Osteoblast (primary cell): ENCODE measurements around the gene KCTD13. TPM values are rescaled to one million over a fixed set of nuclear protein-coding genes. Genes with fewer than 3 reads are reported as not detected.

Experiments used
- DNase-seq: peaks from one replicate; pipeline ENCODE4 v3.0.0; 2011; ENCODE audit warnings: low spot score, mixed read lengths; ENCODE audit not compliant: insufficient read length; ENCODE audit errors: missing footprints
- H2AFZ ChIP-seq: 2 replicates; pipeline ENCODE4 v1.6.0; 2011; ENCODE audit warnings: mild to moderate bottlenecking, low read length
- H3K27ac ChIP-seq: 2 replicates; pipeline ENCODE4 v1.5.1; 2011; ENCODE audit warnings: mild to moderate bottlenecking, low read depth, low read length, moderate library complexity
- H3K27me3 ChIP-seq: 2 replicates; pipeline ENCODE4 v1.6.0; 2012; ENCODE audit warnings: mild to moderate bottlenecking, control low read depth, inconsistent platforms, low read length, moderate library complexity; ENCODE audit not compliant: insufficient read depth
- H3K36me3 ChIP-seq: 2 replicates; pipeline ENCODE4 v1.5.1; 2011; ENCODE audit warnings: mild to moderate bottlenecking, low read length, control low read depth, moderate library complexity; ENCODE audit not compliant: insufficient read depth
- H3K4me1 ChIP-seq: 2 replicates; pipeline ENCODE4 v1.5.1; 2011; ENCODE audit warnings: mild to moderate bottlenecking, low read length, control low read depth, moderate library complexity; ENCODE audit not compliant: insufficient read depth
- H3K4me2 ChIP-seq: 2 replicates; pipeline ENCODE4 v1.6.0; 2011; ENCODE audit warnings: mild to moderate bottlenecking, low read length; ENCODE audit not compliant: insufficient read depth
- H3K4me3 ChIP-seq: fragments of 200-600 bp; sonication (generic); 3 replicates; pipeline ENCODE4 v1.5.1; 2012; ENCODE audit warnings: mild to moderate bottlenecking, low read length, inconsistent platforms; ENCODE audit not compliant: insufficient read depth
- H3K79me2 ChIP-seq: 2 replicates; pipeline ENCODE4 v1.6.0; 2012; ENCODE audit warnings: mild to moderate bottlenecking, low read length, control low read depth, inconsistent platforms; ENCODE audit not compliant: insufficient read depth
- H3K9me3 ChIP-seq: 2 replicates; pipeline ENCODE4 v1.5.1; 2011; ENCODE audit warnings: low read depth, low read length, control low read depth
- H4K20me1 ChIP-seq: 2 replicates; pipeline ENCODE4 v1.6.0; 2012; ENCODE audit warnings: mild to moderate bottlenecking, low read length, control low read depth; ENCODE audit not compliant: insufficient read depth
- CTCF ChIP-seq: IDR thresholded peaks from 2 replicates; pipeline ENCODE4 v1.5.1; 2011; ENCODE audit warnings: mild to moderate bottlenecking, low read depth, low read length, moderate library complexity; ENCODE audit errors: extremely low read depth
- total RNA-seq: library from RNA; depleted of rRNA; stranded (reverse); fragments of >200 nt; gene quantifications from 2 replicates; pipeline ENCODE4 v1.2.3, GENCODE V29; 2012

Gene KCTD13
- total RNA-seq, 1 donor = 11.9 TPM

GRCh38 chr16:29958756-29959155, 32.7 kb upstream of the KCTD13 start:
- Histone ChIP-seq H3K36me3 (no peaks in the 10 kb centered on the region), H3K9me3 (no peaks in the 10 kb centered on the region), H3K4me2 (no peak overlapping the region), H4K20me1 (no peaks in the 10 kb centered on the region), H3K4me3 (no peak overlapping the region), H3K27me3 (no peaks in the 10 kb centered on the region), H3K4me1 (peaks cover 9% of the 10 kb centered on the region), H2AFZ (no peak overlapping the region), H3K27ac (no peak overlapping the region), H3K79me2 (peaks cover 4% of the 10 kb centered on the region)
- no peak for DNase-seq
- TF ChIP-seq CTCF = no peak

DNA sequence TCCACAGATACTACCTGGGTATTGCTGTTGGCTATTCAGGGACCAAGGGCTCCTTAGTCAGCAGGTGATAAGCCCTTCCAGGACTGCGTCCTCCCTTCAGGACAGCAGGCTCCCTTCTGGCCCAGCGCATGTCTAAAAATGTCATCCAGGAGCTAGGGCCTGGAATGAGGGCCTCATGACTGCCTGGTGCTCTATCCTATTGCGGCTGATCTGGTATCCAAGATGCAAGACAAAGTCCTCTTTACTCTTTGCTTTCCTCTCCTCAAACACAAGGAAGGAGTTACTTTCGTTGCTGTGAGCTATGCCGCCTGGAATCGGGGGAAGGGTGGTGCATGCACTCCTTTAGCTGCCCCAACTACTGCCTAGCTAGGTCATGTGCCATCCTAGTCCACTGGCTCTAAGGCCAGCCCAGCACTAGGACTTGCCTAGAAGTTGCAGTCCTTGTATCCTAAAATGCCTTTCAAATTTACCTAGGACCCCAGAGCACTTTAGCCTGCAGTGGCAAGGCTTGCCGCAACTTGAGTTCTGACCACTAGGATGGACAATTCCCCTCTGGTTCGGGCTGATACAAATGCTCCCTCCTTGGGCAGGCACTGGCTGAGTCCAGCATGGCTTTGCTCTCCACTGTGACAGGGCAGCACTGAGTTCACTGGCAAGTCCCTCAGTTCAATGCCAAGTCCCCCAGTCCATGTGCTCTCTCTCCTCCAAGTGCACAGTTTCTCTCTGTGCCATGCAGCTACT, 25.8 kb upstream of the KCTD13 start:
- TF ChIP-seq CTCF = no peak
- H3K4me2 ChIP-seq = no peak overlapping the region
- no peaks in the 10 kb centered on the region for H3K27me3 ChIP-seq
- H3K27ac ChIP-seq = no peak overlapping the region
- no peak for DNase-seq
- no peak overlapping the region for H2AFZ ChIP-seq
- H3K36me3 ChIP-seq = no peaks in the 10 kb centered on the region
- H4K20me1 ChIP-seq = no peaks in the 10 kb centered on the region
- H3K9me3 ChIP-seq = no peaks in the 10 kb centered on the region
- H3K79me2 ChIP-seq = no peaks in the 10 kb centered on the region
- no peaks in the 10 kb centered on the region for H3K4me1 ChIP-seq
- H3K4me3 ChIP-seq = no peak overlapping the region

DNA sequence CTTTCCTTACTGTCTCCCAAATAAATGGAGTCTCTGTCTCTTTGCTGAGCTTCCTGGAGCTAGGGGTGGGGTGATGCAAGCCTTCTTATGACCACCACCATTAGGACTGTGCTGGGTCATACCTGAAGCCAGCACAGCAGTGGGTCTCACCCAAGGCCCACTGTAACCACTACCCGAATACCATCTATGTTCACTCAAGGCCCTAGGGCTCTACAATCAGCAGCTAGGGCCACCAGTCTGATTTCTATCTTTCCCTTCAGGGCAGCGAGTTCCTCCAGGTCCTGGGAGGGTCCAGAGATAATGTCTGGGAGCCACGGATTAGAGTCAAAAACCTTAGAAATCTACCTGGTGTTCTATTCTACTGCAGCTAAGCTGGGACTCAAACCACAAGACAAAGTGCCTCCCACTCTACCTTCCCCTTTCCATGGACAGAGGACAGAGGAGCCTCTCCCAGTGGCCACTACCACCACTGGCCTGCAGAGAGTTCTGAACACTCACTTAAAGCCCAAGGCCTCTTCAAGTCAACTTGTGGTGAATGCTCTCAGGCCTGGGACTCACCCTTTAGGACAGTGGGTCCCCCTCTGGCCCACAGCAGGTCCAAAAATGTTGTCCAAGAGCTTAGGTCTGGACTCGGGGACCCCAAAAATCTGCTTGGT, 24.9 kb upstream of the KCTD13 start:
- DNase-seq = no peak
- Histone ChIP-seq H3K9me3 (no peaks in the 10 kb centered on the region), H4K20me1 (no peaks in the 10 kb centered on the region), H3K79me2 (no peaks in the 10 kb centered on the region), H2AFZ (no peak overlapping the region), H3K36me3 (no peaks in the 10 kb centered on the region), H3K4me3 (no peak overlapping the region), H3K27me3 (no peaks in the 10 kb centered on the region), H3K27ac (no peak overlapping the region), H3K4me1 (no peaks in the 10 kb centered on the region), H3K4me2 (no peak overlapping the region)
- no peak for TF ChIP-seq CTCF

DNA sequence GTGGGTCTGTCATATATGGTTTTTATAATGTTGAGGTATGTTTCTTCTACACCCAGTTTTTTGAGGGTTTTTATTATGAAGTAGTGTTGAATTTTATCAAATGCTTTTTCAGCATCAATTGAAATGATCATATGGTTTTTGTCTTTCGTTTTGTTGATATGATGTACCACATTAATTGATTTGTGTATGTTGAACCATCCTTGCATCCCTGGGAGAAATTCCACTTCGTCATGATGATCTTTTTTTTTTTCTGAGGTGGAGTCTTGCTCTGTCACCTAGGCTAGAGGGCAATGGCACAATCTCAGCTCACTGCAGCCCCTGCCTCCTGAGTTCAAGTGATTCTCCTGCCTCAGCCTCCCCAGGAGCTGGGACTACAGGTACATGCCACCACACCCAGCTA, 21.9 kb upstream of the KCTD13 start:
- Histone ChIP-seq H3K27me3 (no peaks in the 10 kb centered on the region), H2AFZ (no peak overlapping the region), H4K20me1 (no peaks in the 10 kb centered on the region), H3K27ac (no peak overlapping the region), H3K9me3 (no peaks in the 10 kb centered on the region), H3K4me1 (peaks cover 13% of the 10 kb centered on the region), H3K4me2 (no peak overlapping the region), H3K4me3 (no peak overlapping the region), H3K36me3 (no peaks in the 10 kb centered on the region), H3K79me2 (no peaks in the 10 kb centered on the region)
- no peak for TF ChIP-seq CTCF
- DNase-seq = no peak
